NCI-H2029 treated with DMSO at 0.1 percent for 48 hours (cell line): ENCODE results near the gene OLFM3.

Experiments used
- DNase-seq: peaks from one replicate; lab custom pipeline; 2025; lab: John Stamatoyannopoulos, UW

Gene OLFM3

DNA sequence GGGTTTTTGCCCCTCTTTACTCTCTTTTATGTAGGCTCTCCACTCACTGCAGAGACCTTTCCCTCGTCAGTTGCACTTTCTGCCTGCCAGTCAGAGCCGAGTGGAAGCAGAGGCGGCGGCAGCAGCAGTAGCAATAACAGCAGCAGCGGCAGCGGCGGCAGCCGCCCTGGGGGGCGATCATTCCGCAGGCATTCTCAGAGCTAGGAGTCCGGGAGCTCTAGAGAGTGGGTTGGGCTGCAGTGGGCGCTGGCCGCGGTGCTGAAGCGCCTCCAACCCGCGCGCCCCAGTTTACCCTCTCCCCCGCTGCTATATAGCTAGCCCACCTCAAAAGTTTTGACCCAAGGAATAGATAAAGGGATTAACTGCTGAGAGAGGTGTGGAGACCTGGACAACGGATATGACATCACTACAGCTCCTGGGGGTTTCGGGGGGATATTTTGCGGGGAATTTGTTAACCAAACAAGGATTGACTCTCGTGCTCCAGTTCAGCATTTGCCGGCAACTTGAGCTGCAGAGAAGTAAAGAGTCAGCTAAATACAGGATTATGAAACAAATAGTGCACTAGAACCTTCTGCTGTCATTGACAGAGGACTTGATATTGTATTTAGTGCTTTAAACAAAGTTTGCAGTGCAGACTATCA, at the start of gene OLFM3:
Gene OLFM3 (minus strand): TSS at position 102 of the 641 bp plus-strand sequence.
- DNase-seq = no peak

DNA sequence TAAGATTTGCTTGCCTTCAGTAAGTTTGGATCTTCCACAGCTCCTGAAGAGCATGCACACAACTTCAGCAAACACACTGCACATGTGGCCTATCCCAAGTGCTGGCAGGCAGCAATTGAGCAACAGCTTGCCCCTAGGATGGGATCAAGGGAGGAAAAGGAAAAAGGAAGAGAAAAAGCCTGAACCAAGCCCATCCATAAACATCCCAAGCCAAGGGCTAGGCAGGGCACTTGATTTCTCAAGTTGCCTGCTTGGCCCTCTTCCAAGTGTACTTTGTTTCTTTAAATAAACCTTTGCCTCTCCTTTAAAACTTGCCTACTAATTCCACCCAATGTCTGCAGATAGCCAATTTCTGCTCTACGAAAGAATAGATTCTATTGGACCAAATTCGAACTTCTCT, 49.0 kb upstream of the OLFM3 start:
- DNase-seq = no peak

DNA sequence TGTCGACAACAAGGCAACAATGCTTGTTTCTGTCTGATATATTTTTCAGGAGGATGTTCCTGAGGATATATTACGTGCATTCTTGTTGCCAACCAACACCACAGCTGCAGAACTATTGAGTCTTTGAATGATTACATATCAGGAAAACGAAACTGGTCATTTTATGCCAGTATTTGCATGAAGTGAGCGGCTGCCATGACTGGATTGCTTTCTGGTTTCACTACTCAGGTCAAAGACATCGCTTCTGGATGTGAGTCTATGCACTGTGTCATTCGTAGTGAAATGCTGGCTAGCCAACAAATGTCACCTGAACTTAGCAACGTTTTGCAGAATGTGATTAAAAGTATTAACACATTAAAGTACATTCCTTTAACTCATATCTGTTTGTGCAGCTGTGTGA, 35.8 kb upstream of the OLFM3 start:
- no peak for DNase-seq

DNA sequence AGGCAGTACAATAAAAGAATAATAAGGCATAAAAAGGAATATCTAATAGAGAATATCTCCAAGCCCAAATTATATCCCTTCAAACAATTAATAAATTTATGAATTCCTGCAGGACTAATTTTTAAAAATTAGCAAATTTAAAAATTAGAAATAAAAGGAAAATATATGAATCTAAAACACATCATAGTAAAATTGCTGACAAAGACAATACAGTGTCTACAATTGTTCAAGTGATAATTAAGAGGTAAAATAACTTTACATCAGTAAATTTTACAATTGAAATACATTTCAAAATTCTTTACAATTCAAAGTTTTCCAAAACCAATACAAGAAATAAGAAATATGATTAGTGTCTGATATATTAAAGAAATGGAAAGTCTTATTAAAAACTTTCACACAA, 22.8 kb upstream of the OLFM3 start:
- no peak for DNase-seq

DNA sequence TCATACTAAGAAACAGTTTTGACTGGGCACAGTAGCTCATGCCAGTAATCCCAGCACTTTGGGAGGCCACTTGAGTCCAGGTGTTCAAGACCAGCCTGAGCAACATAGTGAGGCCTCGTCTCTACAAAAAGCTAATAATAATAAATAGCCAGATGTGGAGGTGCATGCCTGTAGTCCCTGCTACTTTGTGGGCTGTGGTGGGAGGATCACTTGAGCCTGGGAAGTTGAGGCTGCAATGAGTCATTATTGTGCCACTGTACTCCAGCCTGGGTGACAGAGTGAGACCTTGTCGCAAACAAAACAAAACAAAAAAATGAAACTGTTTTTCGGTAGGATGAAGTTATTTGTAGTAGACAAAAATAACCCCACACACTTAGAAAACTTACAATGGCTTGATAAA, 19.0 kb upstream of the OLFM3 start:
- DNase-seq = no peak

DNA sequence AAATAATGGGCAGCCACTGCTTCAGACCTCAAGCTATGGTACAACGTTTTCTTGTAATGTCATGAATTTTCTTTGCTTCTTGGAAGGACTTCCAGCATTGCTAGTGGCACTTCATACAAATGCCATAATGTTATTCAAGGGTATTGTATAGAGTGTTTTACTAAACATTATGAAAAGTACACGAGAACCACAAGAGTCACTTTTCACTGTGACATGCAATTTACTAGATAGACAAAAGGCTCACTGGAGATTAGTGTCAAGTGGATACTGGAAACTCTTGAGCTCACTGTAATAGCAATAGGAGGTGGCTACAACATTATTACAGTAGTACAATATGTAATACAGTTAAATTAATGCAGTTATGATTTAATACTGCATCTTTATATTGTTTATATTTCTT, 5.3 kb upstream of the OLFM3 start:
- no peak for DNase-seq

DNA sequence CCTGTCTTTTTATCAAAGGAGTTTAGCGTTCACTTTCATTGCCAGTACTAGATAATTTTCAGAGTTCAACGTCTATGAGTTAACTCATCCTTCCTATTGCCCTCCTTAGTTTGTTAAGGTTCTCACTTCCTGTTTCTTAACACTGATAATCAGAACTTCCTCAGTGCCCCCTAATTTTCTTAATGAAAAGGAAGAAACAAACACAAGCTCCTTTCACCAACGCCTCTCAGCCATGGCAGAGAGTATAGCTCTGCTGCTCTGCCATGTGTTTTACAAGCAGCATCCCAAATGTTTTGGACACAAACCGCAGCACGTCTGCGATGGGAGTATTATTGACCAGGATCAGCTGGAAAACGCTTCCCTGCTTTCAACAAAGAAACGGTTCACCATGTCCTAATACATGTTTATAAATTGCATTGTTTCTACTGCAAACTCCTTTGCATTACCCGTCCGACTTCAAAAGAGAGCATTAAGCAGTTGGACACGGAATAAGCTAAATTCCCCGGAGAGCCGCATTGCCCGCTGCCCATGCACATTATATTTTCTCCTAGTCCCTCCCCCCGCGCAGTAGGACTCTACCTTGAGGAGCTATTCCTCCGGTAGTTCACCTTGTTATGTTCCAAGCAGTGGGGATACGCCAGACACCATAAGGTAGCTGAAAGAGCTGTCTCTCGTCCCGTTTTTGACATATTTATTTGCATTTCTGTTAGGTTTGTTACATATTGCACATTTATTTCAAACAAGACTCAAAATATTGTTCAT, 561 bp downstream of the OLFM3 start:
- no peak for DNase-seq

DNA sequence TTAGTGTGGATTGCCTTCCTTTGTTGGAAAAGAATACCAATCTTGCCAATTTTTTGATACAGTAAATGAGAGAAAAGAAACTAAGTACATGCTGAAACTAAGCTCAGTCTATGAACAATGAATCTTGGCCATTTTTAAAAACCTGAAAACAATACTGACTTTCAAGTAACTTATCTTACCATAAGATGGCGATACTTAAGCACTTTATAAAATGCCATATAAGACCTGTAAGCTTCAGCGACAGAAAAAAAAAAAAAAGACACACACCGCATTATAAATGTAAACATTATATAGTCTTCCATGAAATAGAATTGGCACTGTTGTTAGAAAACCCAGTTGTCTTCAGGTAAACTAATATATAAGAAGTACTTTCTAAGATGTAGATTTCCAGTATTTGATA, 3.0 kb downstream of the OLFM3 start:
- no peak for DNase-seq

DNA sequence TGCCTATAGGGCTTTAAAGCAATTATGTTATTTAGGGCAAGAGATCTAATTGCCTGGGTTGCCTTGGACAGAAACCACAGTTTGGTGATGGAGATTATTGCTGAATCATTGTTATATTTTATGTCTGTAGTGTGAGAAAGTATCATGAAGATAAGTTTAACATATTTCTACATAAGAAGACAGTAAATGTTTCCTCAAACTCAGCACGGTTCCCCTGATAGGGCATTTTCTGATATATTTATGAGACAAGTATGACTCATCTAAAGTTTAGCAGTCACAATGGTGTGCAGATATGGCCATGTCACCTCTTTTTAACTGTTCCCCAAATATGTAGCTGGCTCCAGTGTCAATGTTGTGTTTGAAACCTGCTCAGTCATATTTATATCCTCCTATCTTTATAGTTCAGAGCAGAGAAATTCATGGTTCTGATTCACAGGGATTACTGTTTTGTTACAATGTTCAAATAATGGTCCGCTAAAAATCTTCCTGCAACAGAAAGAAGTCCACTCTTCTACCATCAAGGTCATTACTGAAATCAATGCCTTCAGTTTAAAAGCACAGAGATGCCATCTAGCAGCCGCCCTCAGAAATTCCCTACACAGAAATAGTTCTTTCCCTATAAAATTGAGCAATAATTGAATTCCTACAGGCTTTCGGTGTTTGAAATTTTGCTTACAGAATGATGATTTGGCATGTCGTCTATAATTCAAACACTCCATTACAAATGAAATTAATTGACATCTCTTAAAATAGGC, 3.7 kb downstream of the OLFM3 start:
- no peak for DNase-seq

DNA sequence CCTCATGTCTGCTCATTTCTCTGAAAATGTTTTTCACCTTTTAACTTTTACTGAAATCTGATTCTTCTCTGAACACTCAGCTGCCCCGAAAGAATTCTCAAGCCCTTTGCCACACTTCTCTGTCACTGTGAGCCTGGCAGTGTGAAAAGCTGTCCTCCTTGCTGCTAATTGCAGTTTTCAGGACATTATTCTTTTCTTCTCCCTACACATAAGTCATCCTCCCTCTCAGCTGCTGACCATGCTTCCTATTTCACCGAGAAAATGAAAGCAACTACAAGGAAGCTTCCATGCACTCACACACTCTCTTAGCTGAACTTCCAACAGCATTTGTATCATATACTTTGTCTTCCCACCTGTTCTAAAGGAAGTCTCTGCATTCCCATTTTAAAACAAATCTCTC, 15.8 kb downstream of the OLFM3 start:
- DNase-seq = no peak

DNA sequence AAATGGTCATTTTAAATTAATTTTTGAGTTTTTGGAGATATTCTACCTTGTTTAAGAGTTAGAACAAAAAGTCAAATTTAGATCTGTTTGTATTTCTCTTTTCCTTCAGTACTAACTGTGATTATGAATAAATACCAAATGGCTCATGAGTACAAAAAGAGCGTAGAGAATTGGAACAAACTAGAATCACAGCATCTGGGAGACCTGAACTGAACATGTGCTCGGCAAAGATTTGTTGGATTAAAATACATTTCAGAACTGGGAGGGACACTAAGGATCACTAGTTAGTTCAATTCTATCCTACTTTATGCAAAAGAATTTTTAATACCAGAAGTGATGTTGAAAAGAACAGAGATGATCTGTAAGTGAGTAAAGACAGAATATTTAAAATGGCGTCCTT, 19.5 kb downstream of the OLFM3 start:
- no peak for DNase-seq

DNA sequence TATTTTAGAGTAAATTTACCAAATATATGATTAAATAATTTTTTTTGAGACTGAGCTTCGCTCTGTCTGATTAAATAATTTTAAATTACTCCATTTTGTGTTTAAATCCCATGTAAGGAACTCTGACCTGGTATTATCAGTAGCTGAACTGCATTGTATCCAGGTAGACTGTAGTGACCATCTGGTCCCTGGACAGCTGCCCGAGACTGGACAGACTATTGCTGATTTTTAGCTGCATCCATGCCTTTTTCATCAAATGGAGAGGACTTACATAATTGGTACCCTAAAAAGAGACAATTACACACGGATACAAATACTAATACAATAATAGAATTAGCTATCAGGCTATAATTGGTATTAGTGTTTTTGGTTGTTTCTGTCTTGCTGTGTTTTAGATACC, 20.6 kb downstream of the OLFM3 start:
- no peak for DNase-seq

DNA sequence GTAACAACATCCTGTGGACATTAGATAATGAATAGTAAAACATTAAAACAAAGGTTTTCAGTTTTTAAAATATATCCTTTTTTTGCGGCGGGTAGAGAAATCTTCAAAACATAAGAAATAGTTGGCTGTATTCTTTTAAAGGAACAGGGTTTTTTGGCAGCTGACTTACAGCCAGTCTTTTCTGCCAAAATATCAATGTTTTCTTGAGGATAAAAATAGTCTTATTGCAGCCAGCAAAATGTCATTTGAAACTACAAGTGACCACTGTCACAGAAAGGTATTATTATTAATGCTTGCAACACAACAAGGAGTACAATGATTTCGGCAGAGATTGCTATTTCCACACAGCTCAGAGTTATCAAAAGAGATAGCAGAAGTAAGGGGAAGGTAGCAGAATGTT, 21.4 kb downstream of the OLFM3 start:
- DNase-seq = no peak

DNA sequence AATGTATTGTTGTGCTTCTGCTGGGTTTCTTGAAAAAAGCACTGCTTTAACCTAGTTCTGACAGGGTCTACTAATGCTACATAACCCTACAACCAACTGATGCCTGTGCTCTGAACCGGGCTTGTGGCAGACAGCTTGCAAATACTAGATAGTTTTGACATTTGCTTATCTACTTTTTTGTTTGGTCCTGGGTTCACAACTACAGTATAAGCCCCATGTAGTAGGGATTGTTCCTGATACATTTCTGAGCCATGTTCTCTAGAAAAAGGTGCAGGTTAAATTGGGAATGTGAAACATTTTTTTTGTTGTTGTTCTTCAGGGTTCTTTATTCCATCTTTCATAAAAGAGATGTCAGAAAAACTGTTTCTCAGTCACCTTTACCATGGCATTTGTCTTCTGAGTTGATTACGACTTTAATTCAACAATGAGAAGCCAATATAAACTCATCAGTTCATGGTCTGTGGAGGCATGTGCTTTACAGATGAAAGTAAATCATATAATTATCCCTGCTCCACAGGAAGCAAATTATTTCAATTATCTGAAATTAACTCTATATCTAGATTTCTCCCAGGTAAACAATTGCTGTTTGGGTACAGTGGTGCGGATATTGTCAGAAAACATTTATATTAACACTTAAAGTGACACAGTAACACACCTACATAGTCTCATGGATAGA, 22.0 kb downstream of the OLFM3 start:
- DNase-seq = no peak

DNA sequence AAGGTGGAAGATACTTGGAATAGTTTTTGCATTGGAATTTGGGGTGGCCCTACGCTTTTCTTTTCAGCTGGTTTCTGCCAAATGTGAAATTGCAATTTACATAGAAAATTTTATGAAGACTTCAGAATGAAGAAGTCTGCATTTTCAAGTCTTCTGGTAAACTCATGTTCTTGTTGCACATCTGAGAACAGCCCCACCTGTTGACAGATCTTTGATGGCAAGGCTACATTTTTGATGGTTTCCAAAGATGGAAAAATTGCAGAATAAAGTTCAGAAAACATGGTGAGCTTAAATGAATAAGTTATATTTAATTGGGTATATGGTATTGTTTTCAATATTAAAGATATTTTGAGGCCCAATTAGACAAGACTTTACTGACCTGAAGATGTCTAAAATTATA, 25.4 kb downstream of the OLFM3 start:
- no peak for DNase-seq

DNA sequence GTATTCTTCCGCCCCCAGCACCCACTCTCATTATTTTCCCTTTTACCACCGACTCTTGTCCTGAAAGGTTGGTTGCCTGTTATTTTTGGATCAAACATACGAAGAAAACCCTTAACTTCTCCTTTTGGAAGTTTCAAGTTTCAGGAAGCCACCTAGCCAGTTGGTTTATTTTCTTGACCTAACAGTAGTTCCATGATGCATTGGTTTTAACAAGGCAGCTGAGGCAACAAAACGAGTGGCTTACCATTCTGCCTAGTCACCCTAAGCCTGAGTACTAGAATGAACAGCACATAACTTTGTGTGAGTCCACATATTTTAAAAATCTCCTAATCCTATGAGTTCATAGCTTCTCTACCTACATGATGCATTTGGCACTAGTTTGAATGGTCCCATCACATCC, 28.9 kb downstream of the OLFM3 start:
- DNase-seq = no peak

DNA sequence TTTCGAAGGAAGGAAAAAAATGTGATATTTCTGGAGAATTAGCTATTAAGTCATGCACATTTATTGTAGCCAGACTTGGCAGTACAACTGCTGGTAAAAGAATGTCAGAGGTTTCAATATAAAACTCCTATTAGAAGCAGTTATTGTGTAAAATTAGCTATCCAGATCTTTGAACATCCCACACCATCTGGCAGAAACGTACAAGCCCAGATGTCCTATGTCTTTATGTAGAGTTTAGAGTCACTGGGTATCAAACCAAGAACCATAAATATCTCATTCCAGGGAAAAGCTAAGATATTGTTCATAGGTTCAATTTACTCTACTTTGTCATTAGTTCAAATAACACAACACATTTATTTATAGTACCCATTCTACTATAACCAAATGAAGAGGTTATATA, 31.4 kb downstream of the OLFM3 start:
- DNase-seq = no peak

DNA sequence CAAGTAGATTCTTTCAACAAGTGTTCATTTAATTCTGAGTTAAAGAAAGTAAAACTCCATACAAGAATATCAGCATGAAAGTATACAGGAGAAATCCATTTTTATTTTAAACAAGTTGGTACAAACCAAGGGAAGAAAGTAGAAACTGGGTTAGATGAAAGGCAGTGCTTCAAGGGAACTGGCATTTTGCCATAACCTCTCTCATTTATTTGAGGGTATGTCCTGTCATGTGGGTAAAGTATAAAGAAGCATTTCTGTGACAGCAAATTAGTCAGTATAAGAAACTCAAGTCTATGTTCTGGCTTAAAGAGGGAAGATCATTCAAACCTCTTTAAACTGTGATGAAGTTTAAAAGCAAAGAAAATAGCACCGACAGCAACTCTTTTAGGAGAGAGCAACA, 32.0 kb downstream of the OLFM3 start:
- DNase-seq = no peak

DNA sequence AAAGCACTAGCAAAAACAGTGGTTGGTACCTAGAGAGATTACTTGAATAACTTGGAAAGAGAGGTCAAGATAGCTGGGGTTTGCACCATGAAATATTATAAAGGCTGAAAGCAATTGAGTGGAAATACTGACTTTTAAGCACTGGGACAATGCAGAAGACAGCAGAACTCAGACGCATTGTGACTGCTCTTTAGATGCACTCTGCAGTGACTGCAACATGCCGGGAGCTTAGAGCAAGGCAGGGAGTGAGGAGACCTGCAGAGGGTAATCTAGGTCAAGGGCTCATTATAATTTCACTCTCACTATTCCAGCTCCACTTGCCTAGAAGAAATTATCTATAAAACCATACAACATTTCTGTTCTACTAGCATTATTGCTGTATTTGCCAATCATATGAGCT, 36.6 kb downstream of the OLFM3 start:
- DNase-seq = no peak

DNA sequence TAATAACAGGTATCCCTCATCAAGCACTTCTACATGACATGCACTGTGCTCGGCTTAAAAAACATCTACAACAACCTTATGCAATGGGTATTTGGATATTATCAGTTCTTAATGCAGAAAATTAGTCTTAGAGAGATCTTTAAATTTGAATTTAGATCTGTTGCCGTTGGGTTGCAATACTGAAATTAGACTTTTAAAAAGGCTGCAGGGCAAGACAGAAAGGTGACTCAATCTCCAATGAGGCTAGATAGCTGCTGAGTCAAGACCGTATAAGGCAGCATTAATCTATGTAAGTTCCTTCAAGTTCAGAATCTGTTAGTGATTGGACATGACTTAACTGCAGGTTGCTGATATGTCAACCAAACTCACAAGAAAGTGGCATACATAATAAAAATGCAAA, 37.3 kb downstream of the OLFM3 start:
- DNase-seq = no peak

DNA sequence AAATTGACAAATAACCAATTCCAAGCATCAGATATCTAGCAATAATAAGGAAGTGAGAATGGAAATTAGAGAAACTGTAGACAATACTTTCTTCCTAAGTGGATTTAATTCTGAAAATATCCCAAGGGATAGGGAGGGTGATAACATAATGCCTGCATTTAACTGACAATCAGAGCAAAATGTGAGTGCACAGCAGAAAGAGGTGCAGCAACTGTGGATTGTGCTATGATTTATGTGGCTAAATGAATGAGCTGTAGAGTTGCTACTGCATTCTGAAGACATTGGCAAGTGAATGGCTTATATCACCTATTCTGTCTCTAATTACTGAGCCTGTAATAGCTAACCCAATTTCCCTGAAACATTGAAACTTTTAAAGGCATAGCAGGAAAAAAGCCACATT, 39.0 kb downstream of the OLFM3 start:
- DNase-seq = no peak

DNA sequence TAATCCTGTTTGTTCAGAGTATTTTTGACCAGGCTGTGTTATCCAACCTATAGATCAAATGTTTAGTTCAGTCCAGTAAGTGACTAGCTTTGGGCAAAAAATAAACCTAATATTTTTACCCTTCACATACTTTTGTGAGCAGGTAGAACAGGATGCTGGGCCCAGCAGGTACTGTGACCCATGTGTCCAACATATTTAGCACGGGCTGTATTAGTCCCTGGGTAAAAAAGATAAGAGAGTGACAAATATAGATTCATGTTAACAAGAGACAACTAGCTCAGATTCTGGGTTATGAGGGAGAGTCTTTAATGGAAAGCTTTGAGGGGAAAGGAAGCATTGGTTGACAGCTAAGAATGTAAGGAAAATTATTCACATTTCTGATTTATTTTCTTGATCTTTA, 43.1 kb downstream of the OLFM3 start:
- DNase-seq = no peak

DNA sequence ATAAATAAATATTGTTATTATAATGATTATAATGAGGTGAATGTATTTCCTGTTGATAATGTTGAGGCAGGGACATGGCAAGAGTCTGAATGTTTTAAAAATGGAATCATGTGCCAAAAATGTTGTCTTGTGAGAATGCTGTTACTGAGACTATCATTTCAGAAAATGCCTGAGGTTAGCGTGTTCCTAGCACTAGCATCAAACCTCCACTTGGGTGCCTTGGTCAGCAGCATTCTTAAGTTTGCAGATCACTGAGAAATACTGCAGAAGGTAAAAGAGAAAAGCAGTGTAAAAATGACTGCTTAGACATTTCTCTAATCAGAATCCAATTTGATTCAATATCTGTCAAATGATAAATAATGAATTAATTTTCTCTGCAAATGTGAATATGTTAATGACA, 50.8 kb downstream of the OLFM3 start:
- DNase-seq = no peak
